ENCODE data around the gene MTERF4.

DNA sequence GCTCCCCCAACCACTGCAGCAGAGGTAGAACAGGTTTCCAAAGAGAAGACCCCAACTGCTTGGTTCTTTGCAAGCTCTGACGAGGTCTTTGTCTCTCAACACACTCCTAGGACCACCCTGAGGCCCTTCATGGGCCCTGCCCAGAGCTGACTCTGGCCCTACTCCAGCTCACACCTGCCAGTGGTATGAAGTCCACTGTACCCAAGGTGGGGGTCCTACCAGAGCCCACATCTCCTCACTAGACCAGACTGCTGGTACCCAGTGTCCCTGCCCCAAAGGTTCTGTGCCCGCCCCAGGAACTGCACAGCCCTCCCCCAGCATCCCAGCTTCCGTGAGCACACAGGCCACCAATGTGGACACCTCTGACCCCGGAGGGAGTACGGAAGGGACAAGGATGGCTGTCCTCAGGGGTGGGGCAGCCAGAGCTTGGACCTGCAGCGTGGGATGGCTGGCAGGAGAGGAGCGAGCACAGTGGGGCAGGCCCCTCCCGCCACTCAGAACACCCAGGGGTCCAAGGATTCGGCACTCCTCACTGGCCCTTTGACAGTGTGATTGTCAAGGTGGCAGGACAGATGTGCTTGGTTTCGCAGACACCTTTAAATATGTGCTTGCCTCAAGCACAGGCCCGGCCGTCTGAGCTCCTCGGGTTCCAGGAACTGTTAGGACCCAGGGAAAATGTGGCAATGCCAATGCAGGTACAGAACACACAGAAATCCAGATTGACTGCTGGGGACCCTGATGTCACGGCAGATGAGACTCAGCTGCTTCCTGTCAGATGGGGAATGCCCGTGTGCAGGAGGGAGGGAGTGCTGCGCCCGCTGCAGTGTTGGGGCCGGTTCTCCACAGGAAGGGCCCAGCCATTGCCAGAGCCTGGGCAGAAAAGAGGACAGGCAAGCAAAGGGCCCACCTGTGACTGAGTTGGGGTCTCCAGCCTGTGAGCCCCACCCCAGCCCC is 51.2 kb downstream of the MTERF4 start:
- TF ChIP-seq POLR2A (IDR thresholded peaks at IDR 0.05; ENCODE audit: low read length): no peak
- no peak for TF ChIP-seq GATA1 (IDR thresholded peaks at IDR 0.05; ENCODE audit: low read depth, low read length)

Measured in erythroblast (primary cell).